Measurements from ENCODE around the gene KLF15. TPM values are rescaled to one million over a fixed set of nuclear protein-coding genes. Genes with fewer than 3 reads are reported as not detected.
A peak's percentile ranks its signal among the peaks of the same experiment; 100 is the strongest.

KLF15 gene
- total RNA-seq, 2 donors from 2014 or later = 43.4 to 55.1 TPM

DNA sequence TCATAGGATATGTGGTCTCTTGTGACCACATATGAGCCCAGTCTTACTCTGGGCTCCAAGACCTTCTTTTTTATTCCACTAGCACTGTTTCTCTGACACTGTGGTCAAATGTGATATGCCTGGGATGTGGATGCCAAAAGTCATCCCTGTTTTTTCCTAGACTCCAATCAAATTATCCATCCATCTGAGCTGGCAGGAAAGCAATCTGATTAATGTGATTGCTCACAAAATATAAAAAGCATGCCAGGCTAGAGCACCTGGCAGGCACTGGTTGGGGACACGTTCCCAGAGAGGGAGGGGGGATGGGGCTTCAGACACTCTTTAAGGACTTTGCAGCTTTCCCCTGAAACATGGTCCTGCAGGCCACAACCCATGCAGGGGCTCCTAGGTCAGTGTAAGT, 34.4 kb upstream of the KLF15 start:
- H3K27ac ChIP-seq = no peak overlapping the region
- DNase-seq (ENCODE audit: low spot score) = no peak
- no peaks in the 10 kb centered on the region for H3K27me3 ChIP-seq
- no peak overlapping the region for H3K4me3 ChIP-seq
- H3K4me1 ChIP-seq = peaks cover 0 to 17% of the 10 kb centered on the region in 2 donors
- no peaks in the 10 kb centered on the region for H3K9me3 ChIP-seq
- no peaks in the 10 kb centered on the region for H3K36me3 ChIP-seq
- TF ChIP-seq, protein P1, sequence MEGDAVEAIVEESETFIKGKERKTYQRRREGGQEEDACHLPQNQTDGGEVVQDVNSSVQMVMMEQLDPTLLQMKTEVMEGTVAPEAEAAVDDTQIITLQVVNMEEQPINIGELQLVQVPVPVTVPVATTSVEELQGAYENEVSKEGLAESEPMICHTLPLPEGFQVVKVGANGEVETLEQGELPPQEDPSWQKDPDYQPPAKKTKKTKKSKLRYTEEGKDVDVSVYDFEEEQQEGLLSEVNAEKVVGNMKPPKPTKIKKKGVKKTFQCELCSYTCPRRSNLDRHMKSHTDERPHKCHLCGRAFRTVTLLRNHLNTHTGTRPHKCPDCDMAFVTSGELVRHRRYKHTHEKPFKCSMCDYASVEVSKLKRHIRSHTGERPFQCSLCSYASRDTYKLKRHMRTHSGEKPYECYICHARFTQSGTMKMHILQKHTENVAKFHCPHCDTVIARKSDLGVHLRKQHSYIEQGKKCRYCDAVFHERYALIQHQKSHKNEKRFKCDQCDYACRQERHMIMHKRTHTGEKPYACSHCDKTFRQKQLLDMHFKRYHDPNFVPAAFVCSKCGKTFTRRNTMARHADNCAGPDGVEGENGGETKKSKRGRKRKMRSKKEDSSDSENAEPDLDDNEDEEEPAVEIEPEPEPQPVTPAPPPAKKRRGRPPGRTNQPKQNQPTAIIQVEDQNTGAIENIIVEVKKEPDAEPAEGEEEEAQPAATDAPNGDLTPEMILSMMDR (IDR thresholded peaks at IDR 0.05) = no peak

DNA sequence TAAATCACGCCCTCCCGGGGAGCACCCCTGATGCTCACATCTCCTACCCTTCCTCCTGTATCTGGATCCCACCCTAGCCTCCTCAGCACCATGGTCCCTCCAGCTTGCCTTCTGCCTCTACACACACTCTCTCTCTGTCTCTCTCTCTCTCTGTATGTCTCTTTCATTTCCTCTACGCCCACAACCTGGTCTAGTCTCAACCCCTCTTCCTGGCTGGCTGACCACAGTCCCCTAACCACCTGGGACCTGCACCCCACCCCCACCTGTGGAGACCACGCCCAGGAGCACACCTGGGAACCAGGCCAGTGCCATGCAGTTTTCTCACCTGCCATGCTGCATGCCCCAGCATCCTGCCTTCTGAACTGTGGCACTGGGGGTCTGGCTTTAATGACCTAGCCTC, 33.5 kb upstream of the KLF15 start:
- no peaks in the 10 kb centered on the region for H3K27me3 ChIP-seq
- H3K4me3 ChIP-seq = no peak overlapping the region
- H3K27ac ChIP-seq = no peak overlapping the region
- H3K4me1 ChIP-seq = peaks cover 0 to 17% of the 10 kb centered on the region in 2 donors
- no peak for DNase-seq (ENCODE audit: low spot score)
- no peaks in the 10 kb centered on the region for H3K36me3 ChIP-seq
- H3K9me3 ChIP-seq = no peaks in the 10 kb centered on the region
- TF ChIP-seq, protein P1 (IDR thresholded peaks at IDR 0.05) = no peak

DNA sequence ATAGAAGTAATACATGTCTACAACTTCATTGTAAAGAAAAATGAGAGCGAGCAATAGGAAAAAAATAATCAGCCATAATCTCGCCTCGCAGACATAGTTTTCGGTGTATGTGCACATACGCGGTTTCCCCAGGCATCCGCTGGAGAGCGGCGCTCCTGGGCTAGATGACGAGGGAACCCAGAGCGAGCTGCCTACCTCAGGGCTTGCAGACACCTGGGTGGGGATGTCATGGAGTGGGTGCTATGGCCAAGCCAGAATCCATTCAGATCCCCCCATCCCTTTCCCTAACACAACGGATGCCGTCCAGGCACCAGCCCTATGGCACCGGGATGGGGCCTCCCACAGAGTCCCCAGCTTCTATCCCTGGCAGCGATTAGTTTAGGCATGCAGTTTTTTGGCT, 33.0 kb upstream of the KLF15 start:
- DNase-seq (ENCODE audit: low spot score) = no peak
- Histone ChIP-seq H3K36me3 (no peaks in the 10 kb centered on the region), H3K27me3 (no peaks in the 10 kb centered on the region), H3K4me1 (peaks cover 0 to 17% of the 10 kb centered on the region in 2 donors), H3K27ac (no peak overlapping the region), H3K4me3 (no peak overlapping the region), H3K9me3 (no peaks in the 10 kb centered on the region)
- TF ChIP-seq, protein P1 (IDR thresholded peaks at IDR 0.05) = no peak

DNA sequence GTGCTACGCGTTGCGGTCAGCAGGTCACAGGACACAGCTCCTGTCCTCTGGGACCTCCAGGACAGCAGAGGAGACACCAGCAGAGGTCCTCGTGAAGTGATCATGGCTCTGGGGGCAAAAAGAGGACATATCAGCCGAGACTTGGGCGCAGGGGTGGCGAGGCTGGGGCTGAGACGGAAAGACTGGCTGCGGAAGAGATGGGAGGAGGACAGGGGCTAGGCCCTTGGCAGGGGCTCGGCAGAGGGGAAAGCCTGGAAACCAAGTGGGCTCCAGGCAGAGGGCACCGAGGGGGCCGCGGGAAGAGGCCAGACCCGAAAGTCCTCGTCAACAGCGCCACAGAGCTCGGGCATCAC, 32.6 kb upstream of the KLF15 start:
- H3K27ac ChIP-seq = peak overlapping the region in 1 of 2 donors; percentile 84
- no peak overlapping the region for H3K4me3 ChIP-seq

DNA sequence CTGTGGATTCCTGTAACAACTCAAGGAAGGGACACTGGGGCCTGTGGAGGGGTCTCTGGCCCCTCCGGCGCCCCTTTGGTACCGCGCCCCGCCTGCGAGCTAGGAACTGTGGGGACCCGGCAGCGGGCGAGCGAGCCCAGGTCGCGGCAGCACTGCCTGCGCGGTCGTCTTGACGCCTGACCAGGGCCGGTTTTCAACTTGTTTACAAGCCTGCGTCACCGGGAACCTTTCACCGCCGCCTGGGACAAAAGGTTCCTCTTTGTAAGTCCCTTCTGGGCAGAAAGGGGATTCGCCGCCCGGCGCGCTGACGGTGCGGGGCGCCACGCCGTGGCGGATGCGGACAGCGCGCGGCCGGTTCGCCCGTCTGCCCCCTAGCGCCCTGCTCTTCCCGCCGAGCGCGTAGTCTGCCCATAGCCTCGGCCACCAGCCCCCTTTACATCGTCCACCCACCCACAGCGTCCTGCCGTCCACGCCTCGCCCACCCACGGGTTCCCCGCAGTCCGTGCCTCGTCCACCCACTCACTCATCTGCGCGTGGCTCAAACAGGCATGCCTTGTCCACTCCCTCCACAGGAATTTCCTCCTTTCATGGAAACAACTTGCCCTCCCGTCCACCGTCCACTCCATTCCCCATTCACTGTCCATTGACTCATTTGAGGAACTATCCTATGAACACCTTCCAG, 32.0 kb upstream of the KLF15 start:
- TF ChIP-seq, protein P1 (IDR thresholded peaks at IDR 0.05) = peak; percentile 93 to 100
- Histone ChIP-seq H3K27ac (peak overlapping the region; percentile 84 to 87), H3K9me3 (no peaks in the 10 kb centered on the region), H3K4me3 (peak overlapping the region in 1 of 2 donors; percentile 45), H3K27me3 (no peaks in the 10 kb centered on the region), H3K36me3 (no peaks in the 10 kb centered on the region), H3K4me1 (peaks cover 0 to 8% of the 10 kb centered on the region in 2 donors)
- peak; percentile 99 for DNase-seq (ENCODE audit: low spot score)

More for the DNA sequence above, 32.6 kb upstream of the KLF15 start:
- Histone ChIP-seq H3K9me3 (no peaks in the 10 kb centered on the region), H3K4me1 (peaks cover 0 to 13% of the 10 kb centered on the region in 2 donors), H3K27me3 (no peaks in the 10 kb centered on the region), H3K36me3 (no peaks in the 10 kb centered on the region)
- no peak for DNase-seq (ENCODE audit: low spot score)
- TF ChIP-seq, protein P1 (IDR thresholded peaks at IDR 0.05) = no peak

DNA sequence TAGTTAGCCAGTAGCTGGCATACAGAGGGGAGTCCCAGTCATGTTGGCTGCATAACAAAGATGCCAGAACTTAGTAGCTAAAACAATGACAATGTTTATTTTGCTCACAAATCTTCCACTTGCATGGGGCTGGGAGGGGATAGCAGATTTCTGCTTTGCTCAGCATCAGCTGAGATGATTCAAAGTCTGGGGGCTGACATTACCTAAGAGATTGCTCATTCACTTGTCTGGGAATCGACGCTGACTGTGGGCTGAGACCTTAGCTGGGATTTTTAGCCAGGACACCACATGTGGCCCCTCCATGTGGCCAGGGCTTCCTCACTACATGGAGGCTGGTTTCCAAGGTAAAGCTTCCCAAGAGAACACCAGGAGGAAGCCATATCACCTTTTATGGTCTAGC, 24.8 kb upstream of the KLF15 start:
- Histone ChIP-seq H3K9me3 (no peaks in the 10 kb centered on the region), H3K4me3 (no peak overlapping the region), H3K27ac (no peak overlapping the region), H3K27me3 (no peaks in the 10 kb centered on the region), H3K36me3 (no peaks in the 10 kb centered on the region), H3K4me1 (no peaks in the 10 kb centered on the region)
- no peak for DNase-seq (ENCODE audit: low spot score)
- TF ChIP-seq, protein P1 (IDR thresholded peaks at IDR 0.05) = no peak

All from right atrium auricular region (tissue), 2 donors.